ENCODE measurements around the gene AHDC1. TPM values are rescaled to one million over a fixed set of nuclear protein-coding genes. Genes with fewer than 3 reads are reported as not detected.
A peak's percentile ranks its signal among the peaks of the same experiment; 100 is the strongest.

The AHDC1 gene
- total and polyA plus RNA-seq, 2 of the 13 experiments (the other 11 are each of a cell fraction or from before 2014, with no cell fraction given): 1.0 to 2.7 TPM

DNA sequence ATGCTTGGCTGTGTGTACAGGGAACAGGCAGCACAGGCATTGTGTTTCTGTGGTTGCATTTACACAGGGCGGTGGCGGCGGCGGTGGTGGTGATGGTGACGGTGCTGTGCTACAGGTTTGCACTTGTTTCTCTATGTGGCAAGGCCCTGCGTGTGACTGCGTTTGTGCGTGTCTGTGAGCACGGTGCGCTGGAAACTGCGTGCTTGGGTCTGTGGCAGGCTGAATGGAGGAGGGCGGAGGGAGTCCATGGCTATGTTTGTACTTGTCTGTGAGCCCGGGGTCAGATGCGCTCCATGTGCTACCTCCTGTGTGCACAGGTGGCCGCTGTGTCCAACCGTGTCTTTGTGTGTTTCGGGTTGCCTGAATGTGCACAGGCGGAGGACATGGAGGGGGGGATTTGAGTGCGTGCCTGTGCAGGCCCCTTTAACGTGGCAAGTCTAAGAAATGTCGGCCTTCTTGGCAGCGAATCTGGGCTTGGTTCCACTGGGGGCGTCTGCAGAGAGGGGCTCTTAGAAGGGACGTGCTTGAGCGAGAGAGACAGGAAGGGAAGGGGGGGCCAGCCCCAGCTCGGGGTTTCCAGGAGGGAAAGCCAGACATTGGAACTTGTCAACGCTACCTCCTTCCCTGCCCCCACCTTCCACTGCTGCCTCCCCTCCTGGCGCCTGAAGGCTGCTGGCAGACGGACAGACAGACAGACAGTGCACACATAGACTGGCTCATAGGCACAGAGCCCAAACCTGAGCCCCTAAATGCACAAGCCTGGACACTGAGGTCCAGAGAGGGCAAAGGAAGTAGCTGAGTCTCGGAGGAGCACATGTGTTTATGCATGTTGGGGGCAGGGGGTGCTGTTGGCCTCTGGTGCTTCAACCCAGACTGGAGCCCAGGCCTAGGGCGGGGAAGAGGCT is 81.3 kb downstream of the AHDC1 start (continued):
- TF ChIP-seq, protein P1, sequence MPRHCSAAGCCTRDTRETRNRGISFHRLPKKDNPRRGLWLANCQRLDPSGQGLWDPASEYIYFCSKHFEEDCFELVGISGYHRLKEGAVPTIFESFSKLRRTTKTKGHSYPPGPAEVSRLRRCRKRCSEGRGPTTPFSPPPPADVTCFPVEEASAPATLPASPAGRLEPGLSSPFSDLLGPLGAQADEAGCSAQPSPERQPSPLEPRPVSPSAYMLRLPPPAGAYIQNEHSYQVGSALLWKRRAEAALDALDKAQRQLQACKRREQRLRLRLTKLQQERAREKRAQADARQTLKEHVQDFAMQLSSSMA (CRISPR knock-in tag; IDR thresholded peaks at IDR 0.05): peak; percentile 27; the same call in 1 of the 2 replicates
- TF ChIP-seq ZNF225 (CRISPR knock-in tag; IDR thresholded peaks at IDR 0.05): peak; percentile 79; the same call in 1 of the 2 replicates
- TF ChIP-seq, protein P2, sequence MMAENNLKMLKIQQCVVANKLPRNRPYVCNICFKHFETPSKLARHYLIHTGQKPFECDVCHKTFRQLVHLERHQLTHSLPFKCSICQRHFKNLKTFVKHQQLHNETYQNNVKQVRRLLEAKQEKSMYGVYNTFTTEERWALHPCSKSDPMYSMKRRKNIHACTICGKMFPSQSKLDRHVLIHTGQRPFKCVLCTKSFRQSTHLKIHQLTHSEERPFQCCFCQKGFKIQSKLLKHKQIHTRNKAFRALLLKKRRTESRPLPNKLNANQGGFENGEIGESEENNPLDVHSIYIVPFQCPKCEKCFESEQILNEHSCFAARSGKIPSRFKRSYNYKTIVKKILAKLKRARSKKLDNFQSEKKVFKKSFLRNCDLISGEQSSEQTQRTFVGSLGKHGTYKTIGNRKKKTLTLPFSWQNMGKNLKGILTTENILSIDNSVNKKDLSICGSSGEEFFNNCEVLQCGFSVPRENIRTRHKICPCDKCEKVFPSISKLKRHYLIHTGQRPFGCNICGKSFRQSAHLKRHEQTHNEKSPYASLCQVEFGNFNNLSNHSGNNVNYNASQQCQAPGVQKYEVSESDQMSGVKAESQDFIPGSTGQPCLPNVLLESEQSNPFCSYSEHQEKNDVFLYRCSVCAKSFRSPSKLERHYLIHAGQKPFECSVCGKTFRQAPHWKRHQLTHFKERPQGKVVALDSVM (CRISPR knock-in tag; IDR thresholded peaks at IDR 0.05): peak; percentile 33; the same call in 1 of the 2 replicates
- TF ChIP-seq ZNF772 (CRISPR knock-in tag; IDR thresholded peaks at IDR 0.05): peak; percentile 38; the same call in 1 of the 2 replicates
- TF ChIP-seq, protein P3, sequence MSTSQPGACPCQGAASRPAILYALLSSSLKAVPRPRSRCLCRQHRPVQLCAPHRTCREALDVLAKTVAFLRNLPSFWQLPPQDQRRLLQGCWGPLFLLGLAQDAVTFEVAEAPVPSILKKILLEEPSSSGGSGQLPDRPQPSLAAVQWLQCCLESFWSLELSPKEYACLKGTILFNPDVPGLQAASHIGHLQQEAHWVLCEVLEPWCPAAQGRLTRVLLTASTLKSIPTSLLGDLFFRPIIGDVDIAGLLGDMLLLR (CRISPR knock-in tag; IDR thresholded peaks at IDR 0.05): 0 out of 2 replicates have a peak, but pooled peaks have one; percentile 40
- TF ChIP-seq, protein P4, sequence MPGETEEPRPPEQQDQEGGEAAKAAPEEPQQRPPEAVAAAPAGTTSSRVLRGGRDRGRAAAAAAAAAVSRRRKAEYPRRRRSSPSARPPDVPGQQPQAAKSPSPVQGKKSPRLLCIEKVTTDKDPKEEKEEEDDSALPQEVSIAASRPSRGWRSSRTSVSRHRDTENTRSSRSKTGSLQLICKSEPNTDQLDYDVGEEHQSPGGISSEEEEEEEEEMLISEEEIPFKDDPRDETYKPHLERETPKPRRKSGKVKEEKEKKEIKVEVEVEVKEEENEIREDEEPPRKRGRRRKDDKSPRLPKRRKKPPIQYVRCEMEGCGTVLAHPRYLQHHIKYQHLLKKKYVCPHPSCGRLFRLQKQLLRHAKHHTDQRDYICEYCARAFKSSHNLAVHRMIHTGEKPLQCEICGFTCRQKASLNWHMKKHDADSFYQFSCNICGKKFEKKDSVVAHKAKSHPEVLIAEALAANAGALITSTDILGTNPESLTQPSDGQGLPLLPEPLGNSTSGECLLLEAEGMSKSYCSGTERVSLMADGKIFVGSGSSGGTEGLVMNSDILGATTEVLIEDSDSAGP (CRISPR knock-in tag; IDR thresholded peaks at IDR 0.05; ENCODE audit: borderline replicate concordance): peak; percentile 82; the same call in 1 of the 2 replicates
- peak; percentile 9; the same call in 1 of the 2 replicates for TF ChIP-seq RXRB (CRISPR knock-in tag; IDR thresholded peaks at IDR 0.05; ENCODE audit: borderline replicate concordance)
- 0 out of 2 replicates have a peak, but pooled peaks have one; percentile 36 for TF ChIP-seq MTA1 (CRISPR knock-in tag; IDR thresholded peaks at IDR 0.05; ENCODE audit: borderline replicate concordance)
- TF ChIP-seq, protein P5, sequence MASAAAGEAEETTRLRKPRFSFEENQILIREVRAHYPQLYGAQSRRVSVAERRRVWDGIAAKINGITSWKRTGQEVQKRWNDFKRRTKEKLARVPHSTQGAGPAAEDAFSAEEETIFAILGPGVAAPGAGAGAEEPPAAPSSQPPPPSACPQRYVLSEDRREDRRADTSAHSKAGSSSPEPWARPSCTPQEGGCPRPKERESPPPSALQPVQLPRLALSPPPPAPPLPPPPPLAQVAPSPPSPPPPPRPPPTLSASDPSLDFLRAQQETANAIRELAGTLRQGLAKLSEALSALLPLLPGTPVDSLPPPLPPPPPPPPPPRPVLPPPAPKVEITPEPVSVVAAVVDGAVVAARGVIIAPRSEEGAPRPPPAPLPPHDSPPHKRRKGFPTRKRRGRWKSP (CRISPR knock-in tag; IDR thresholded peaks at IDR 0.05): no peak
- TF ChIP-seq, protein P6, sequence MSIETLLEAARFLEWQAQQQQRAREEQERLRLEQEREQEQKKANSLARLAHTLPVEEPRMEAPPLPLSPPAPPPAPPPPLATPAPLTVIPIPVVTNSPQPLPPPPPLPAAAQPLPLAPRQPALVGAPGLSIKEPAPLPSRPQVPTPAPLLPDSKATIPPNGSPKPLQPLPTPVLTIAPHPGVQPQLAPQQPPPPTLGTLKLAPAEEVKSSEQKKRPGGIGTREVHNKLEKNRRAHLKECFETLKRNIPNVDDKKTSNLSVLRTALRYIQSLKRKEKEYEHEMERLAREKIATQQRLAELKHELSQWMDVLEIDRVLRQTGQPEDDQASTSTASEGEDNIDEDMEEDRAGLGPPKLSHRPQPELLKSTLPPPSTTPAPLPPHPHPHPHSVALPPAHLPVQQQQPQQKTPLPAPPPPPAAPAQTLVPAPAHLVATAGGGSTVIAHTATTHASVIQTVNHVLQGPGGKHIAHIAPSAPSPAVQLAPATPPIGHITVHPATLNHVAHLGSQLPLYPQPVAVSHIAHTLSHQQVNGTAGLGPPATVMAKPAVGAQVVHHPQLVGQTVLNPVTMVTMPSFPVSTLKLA (IDR thresholded peaks at IDR 0.05): peak; percentile 35
- 0 out of 2 replicates have a peak, but pooled peaks have one; percentile 51 for TF ChIP-seq NAIF1 (CRISPR knock-in tag; IDR thresholded peaks at IDR 0.05; ENCODE audit: borderline replicate concordance)
- TF ChIP-seq, protein P7, sequence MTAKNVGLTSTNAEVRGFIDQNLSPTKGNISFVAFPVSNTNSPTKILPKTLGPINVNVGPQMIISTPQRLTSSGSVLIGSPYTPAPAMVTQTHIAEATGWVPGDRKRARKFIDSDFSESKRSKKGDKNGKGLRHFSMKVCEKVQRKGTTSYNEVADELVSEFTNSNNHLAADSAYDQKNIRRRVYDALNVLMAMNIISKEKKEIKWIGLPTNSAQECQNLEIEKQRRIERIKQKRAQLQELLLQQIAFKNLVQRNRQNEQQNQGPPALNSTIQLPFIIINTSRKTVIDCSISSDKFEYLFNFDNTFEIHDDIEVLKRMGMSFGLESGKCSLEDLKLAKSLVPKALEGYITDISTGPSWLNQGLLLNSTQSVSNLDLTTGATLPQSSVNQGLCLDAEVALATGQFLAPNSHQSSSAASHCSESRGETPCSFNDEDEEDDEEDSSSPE (CRISPR knock-in tag; IDR thresholded peaks at IDR 0.05): no peak
- TF ChIP-seq DMAP1 (CRISPR knock-in tag; IDR thresholded peaks at IDR 0.05): peak; percentile 41; the same call in 1 of the 2 replicates
- TF ChIP-seq, protein P8, sequence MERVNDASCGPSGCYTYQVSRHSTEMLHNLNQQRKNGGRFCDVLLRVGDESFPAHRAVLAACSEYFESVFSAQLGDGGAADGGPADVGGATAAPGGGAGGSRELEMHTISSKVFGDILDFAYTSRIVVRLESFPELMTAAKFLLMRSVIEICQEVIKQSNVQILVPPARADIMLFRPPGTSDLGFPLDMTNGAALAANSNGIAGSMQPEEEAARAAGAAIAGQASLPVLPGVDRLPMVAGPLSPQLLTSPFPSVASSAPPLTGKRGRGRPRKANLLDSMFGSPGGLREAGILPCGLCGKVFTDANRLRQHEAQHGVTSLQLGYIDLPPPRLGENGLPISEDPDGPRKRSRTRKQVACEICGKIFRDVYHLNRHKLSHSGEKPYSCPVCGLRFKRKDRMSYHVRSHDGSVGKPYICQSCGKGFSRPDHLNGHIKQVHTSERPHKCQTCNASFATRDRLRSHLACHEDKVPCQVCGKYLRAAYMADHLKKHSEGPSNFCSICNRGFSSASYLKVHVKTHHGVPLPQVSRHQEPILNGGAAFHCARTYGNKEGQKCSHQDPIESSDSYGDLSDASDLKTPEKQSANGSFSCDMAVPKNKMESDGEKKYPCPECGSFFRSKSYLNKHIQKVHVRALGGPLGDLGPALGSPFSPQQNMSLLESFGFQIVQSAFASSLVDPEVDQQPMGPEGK (CRISPR knock-in tag; IDR thresholded peaks at IDR 0.05): peak; percentile 70; the same call in 1 of the 2 replicates
- TF ChIP-seq FOXK2 (IDR thresholded peaks at IDR 0.05): no peak
- TF ChIP-seq TGIF2 (CRISPR knock-in tag; IDR thresholded peaks at IDR 0.05): 0 out of 2 replicates have a peak, but pooled peaks have one; percentile 68

Data from HepG2 (cell line).